HG02884 (cell line): ENCODE data around the gene WNK2.

Source experiments
- ATAC-seq: cut with Tn5 transposase; IDR thresholded peaks from one replicate; pipeline ENCODE4 v1.9.1; 2021; ENCODE audit warnings: mild to moderate bottlenecking, moderate library complexity; ENCODE audit not compliant: unreplicated experiment

Gene WNK2

DNA sequence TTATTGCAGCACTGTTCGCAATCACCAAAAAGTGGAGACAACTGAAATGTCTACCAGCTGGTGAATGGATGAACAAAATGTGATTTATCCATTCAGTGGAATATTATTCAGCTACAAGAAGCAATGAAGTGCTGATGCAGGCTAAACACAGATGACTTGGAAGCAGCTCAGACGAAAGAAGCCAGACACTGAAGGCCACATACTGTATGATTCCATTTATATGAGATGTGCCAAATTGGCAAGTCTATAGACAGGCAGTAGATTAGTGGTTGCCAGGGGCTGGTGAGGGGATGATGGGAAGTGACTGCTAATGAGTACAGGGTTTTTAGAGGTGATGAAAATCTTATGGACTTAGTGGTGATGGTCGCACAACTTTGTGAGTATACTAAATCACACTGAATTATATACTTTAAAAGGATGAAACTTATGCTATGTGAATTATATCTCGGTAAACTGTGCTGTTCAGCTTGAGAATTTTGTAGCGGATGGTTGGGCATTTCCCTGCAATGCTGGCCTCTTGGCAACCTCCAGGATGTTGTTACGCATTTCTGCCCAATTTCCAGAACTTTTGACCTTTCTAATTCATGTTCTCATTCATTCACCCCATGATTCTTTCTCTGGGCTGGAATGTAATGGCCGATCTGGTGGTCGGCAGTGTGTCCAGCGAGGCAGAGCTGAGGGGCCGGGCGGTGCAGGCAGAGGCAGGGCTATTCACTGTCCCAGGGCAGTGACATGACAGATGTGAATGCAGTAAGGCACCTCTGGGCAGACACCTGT lies 22.0 kb upstream of the WNK2 start:
- no peak for ATAC-seq

DNA sequence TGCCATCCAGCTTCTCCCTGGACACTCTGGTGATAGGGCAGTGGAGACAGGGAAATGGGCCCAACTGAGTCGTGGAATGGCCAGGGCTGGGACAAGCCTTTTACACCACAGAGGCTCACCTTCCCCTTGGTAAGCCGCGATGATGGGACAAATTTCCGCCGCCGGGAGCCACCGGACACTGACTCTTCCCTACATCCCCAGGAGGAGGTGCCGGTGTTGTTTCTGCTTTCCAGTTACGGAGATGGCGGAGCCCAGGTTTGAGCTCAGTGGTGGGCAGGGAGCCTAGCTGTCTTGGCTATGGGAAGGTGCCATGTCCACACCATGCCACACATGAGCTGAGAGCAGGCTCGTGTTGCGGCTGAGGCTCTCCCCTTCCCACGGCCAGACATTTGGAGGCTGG lies 19.9 kb upstream of the WNK2 start:
- ATAC-seq = no peak

- ATAC-seq = no peak
Measured at GRCh38 chr9:93166699-93167098, 17.2 kb upstream of the WNK2 start.

DNA sequence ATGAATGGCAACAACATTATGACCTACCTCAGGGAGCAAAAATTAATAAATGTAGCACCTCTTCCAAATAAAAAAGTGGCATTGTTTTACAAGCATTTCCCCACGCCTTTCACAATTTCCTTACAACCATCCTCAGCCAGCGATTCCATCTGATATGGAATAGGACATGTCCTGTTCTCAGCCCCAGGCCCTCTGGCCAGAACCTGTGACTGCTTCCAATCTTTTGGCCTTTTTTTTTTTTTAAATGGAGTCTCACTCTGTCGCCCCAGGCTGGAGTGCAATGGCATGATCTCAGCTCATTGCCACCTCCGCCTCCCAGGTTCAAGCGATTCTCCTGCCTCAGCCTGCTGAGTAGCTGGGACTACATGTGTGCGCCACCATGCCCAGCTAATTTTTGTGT lies 16.8 kb upstream of the WNK2 start:
- no peak for ATAC-seq

DNA sequence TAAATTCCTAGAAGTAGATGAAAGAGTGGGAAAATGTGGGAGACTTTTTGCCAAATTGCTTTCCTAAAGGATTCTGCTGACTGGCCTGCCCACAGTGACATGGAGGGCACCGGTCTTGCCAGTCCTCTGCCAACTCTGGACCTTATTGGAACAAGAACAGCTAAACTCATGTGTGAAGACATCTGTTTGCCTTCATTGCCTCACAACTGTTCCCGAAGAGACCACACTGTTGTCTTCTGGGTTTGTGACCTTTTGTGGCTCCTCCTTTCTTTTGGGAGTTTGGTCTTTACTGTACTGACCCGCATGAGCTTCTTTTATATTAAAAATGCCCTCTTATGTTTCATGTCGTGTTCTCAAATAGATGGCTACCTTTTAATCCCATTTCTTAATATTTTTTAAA lies 16.1 kb upstream of the WNK2 start:
- ATAC-seq = no peak

DNA sequence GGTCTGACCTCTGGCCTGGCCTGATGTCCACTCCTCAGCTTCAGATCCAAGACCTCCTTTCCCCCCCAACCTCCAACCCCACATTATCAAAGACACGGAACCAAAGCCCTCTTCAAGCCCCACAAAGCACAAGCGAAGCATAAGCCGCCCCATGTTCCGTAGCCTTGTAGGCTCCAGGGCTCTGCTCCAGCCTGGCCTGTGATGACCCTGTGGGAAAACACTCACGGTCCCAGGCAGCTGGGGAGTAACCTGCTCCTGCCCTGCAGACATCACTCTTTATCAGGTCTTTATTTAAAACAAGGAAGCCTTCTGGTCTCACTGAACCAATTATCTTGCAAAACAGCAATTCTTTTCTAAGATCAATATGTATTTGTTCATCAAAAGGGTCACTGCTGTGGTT lies 15.4 kb upstream of the WNK2 start:
- ATAC-seq = no peak

GRCh38 chr9:93169444-93169843 lies 14.5 kb upstream of the WNK2 start:
- no peak for ATAC-seq

- no peak for ATAC-seq
Measured at GRCh38 chr9:93170571-93170970, 13.4 kb upstream of the WNK2 start.

- no peak for ATAC-seq
Measured at GRCh38 chr9:93171261-93171990, 12.5 kb upstream of the WNK2 start.

- ATAC-seq = no peak
Measured at GRCh38 chr9:93172666-93173364, 11.1 kb upstream of the WNK2 start.

- ATAC-seq = no peak
Measured at GRCh38 chr9:93173365-93174051, 10.4 kb upstream of the WNK2 start.

- ATAC-seq = no peak
Measured at GRCh38 chr9:93174976-93175375, 9.0 kb upstream of the WNK2 start.

GRCh38 chr9:93177676-93178075 lies 6.3 kb upstream of the WNK2 start:
- ATAC-seq = no peak

GRCh38 chr9:93178851-93179786 lies 4.8 kb upstream of the WNK2 start:
- no peak for ATAC-seq

GRCh38 chr9:93180938-93181337 lies 3.0 kb upstream of the WNK2 start:
- ATAC-seq = no peak

DNA sequence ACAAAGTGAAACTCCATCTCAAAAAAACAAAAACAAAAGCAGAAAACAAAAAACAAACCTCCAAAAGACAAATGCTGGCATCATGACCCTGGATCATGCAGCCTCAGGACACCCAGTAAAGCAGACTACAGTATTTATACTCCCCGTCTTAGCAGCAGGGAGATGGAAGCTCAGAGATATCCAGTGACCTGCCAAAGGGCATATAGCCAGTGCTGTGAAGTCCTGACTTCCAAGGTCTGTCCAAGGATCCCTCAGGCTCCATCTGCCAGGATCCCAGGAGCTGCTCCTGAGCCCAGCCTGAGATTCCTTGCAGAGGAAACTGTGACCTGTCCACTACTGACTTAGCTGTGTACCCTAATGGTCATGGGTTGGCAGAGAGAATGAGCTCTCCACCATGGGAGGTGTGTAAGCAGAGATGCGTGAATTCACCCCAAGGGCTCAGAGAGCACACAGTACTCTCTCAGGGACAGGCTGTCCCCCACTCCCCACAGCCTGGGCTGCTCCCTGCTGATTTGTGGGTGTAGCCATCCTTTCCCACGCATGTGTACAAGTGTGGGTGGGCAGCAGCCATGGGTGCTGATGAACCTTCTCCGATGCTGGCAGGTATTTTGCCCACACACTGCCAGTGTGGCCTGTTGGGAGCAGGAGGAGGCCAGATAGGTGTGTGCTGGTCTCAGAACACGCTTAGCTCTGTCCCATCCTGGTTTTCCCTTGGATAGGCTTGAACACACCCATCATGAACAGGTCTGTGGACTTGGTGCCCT lies 2.1 kb upstream of the WNK2 start:
- ATAC-seq = no peak

DNA sequence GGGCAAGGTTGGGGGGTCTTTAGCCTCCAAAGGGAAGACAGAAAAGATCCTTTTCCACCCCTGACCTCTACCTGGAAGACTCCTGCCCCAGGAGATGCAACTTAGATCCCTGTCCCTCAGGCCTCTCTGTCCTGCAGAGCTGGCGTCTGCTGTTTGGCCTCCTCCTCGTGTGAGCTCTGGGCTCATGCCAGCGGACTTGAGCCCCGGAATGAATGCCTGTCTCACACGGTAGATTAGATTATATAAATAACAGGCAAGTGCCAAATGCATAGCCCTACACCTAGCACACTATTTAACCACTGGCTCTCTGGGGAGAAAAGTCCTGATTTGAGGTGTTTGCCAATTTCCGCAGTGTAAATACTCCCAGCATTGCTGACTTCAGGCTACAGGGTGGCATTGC lies 1.4 kb upstream of the WNK2 start:
- no peak for ATAC-seq

- ATAC-seq = no peak
Measured at GRCh38 chr9:93183131-93183662, 742 bp upstream of the WNK2 start.
